ENCODE results near the gene EYS.

DNA sequence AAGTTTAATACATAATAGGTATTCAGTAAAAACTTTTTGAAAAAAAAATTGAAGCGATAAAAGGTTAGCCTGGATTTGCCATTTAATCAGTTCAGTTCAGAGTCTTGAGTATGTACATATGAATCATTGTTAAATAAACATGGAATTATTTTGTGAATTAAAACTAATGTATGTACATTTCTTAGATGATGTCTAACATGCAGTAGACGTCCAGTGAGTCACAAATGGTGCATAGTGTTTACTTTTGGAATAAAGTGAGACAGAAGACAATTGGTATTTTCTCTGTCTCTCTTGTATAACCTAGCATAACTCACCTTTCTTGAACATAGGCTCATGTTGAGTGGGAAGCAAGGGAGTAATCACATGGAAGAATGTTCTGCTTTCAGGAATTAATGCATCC, 83.5 kb downstream of the EYS start:
- TF ChIP-seq, protein P1, sequence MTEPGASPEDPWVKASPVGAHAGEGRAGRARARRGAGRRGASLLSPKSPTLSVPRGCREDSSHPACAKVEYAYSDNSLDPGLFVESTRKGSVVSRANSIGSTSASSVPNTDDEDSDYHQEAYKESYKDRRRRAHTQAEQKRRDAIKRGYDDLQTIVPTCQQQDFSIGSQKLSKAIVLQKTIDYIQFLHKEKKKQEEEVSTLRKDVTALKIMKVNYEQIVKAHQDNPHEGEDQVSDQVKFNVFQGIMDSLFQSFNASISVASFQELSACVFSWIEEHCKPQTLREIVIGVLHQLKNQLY (CRISPR knock-in tag; conservative IDR thresholded peaks at IDR 0.05) = no peak
- TF ChIP-seq ZZZ3 (IDR thresholded peaks at IDR 0.05) (no peak), LCOR (CRISPR knock-in tag; IDR thresholded peaks at IDR 0.05) (no peak), POLR2AphosphoS5 (IDR thresholded peaks at IDR 0.05; ENCODE audit: control insufficient read depth, insufficient read depth, low read depth, low read length) (no peak), MED1 (CRISPR knock-in tag; IDR thresholded peaks at IDR 0.05; ENCODE audit: borderline replicate concordance) (no peak), ZBTB26 (CRISPR knock-in tag; IDR thresholded peaks at IDR 0.05) (no peak), XRCC4 (IDR thresholded peaks at IDR 0.05; ENCODE audit: extremely low read depth, insufficient read depth, insufficient read length) (no peak), ZNF764 (CRISPR knock-in tag; IDR thresholded peaks at IDR 0.05; ENCODE audit: low read depth) (no peak), KHSRP (IDR thresholded peaks at IDR 0.05) (no peak), NR2F6 (CRISPR knock-in tag; IDR thresholded peaks at IDR 0.05) (no peak), RBM14 (IDR thresholded peaks at IDR 0.05; ENCODE audit: borderline replicate concordance, insufficient read depth, low read depth, low read length) (no peak)
- TF ChIP-seq, protein P2, sequence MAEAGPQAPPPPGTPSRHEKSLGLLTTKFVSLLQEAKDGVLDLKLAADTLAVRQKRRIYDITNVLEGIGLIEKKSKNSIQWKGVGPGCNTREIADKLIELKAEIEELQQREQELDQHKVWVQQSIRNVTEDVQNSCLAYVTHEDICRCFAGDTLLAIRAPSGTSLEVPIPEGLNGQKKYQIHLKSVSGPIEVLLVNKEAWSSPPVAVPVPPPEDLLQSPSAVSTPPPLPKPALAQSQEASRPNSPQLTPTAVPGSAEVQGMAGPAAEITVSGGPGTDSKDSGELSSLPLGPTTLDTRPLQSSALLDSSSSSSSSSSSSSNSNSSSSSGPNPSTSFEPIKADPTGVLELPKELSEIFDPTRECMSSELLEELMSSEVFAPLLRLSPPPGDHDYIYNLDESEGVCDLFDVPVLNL (CRISPR knock-in tag; IDR thresholded peaks at IDR 0.05; ENCODE audit: low read depth) = no peak
